ENCODE data around the gene ELOF1.

The ELOF1 gene

GRCh38 chr19:11552666-11553372 is 6.2 kb downstream of the ELOF1 start:
- Histone ChIP-seq H3K9ac (no peak overlapping the region), H3K4me1 (ENCODE audit: low read depth, poor library complexity, severe bottlenecking) (peaks cover 2% of the 10 kb centered on the region), H3K27me3 (ENCODE audit: insufficient read depth, low read depth) (no peaks in the 10 kb centered on the region), H4K20me1 (ENCODE audit: insufficient read depth) (no peaks in the 10 kb centered on the region), H3K4me2 (no peak overlapping the region), H3K36me3 (ENCODE audit: insufficient read depth) (no peaks in the 10 kb centered on the region), H2AFZ (ENCODE audit: low read depth) (no peak overlapping the region), H3K79me2 (ENCODE audit: insufficient read depth, low read depth) (peaks cover 2% of the 10 kb centered on the region; the same call in 1 of the 2 replicates), H3K4me3 (IDR thresholded peaks at IDR 0.05; ENCODE audit: insufficient read depth, low read depth, low read length) (no peak overlapping the region), H3K27ac (no peak overlapping the region)
- TF ChIP-seq, protein P1, sequence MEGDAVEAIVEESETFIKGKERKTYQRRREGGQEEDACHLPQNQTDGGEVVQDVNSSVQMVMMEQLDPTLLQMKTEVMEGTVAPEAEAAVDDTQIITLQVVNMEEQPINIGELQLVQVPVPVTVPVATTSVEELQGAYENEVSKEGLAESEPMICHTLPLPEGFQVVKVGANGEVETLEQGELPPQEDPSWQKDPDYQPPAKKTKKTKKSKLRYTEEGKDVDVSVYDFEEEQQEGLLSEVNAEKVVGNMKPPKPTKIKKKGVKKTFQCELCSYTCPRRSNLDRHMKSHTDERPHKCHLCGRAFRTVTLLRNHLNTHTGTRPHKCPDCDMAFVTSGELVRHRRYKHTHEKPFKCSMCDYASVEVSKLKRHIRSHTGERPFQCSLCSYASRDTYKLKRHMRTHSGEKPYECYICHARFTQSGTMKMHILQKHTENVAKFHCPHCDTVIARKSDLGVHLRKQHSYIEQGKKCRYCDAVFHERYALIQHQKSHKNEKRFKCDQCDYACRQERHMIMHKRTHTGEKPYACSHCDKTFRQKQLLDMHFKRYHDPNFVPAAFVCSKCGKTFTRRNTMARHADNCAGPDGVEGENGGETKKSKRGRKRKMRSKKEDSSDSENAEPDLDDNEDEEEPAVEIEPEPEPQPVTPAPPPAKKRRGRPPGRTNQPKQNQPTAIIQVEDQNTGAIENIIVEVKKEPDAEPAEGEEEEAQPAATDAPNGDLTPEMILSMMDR (conservative IDR thresholded peaks at IDR 0.05; ENCODE audit: low read depth, low read length) = no peak

- Histone ChIP-seq H3K27ac (no peak overlapping the region), H3K36me3 (ENCODE audit: insufficient read depth) (no peaks in the 10 kb centered on the region), H3K4me1 (ENCODE audit: low read depth, poor library complexity, severe bottlenecking) (no peaks in the 10 kb centered on the region), H2AFZ (ENCODE audit: low read depth) (no peak overlapping the region), H3K9ac (no peak overlapping the region), H3K27me3 (ENCODE audit: insufficient read depth, low read depth) (no peaks in the 10 kb centered on the region), H4K20me1 (ENCODE audit: insufficient read depth) (no peaks in the 10 kb centered on the region), H3K79me2 (ENCODE audit: insufficient read depth, low read depth) (no peaks in the 10 kb centered on the region), H3K4me3 (IDR thresholded peaks at IDR 0.05; ENCODE audit: insufficient read depth, low read depth, low read length) (no peak overlapping the region), H3K4me2 (no peak overlapping the region)
- TF ChIP-seq, protein P1 (conservative IDR thresholded peaks at IDR 0.05; ENCODE audit: low read depth, low read length) = peak; percentile 32; the same call in 1 of the 2 replicates
Measured at GRCh38 chr19:11551603-11552235, 7.3 kb downstream of the ELOF1 start.

DNA sequence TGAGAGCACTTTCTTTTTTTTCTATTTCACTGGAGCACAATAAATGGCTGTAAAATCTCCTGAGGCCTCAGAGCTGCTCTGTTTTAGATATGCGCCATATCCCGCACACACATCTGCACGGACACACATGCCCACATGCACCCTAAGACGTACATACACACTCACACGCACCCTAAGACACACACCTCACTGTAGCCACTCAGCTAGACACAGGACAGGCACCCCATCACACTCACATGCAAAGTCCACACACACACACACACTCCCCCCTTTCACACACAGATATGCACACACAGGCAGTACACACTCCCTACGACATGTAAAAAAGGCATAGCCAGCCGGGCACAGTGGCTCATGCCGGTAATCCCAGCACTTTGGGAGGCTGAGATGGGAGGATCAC is 8.8 kb downstream of the ELOF1 start:
- no peaks in the 10 kb centered on the region for H3K36me3 ChIP-seq (ENCODE audit: insufficient read depth)
- H3K79me2 ChIP-seq (ENCODE audit: insufficient read depth, low read depth) = no peaks in the 10 kb centered on the region
- H3K4me2 ChIP-seq = no peak overlapping the region
- H4K20me1 ChIP-seq (ENCODE audit: insufficient read depth) = no peaks in the 10 kb centered on the region
- H3K4me3 ChIP-seq (IDR thresholded peaks at IDR 0.05; ENCODE audit: insufficient read depth, low read depth, low read length) = no peak overlapping the region
- no peak overlapping the region for H2AFZ ChIP-seq (ENCODE audit: low read depth)
- TF ChIP-seq, protein P1 (conservative IDR thresholded peaks at IDR 0.05; ENCODE audit: low read depth, low read length) = no peak
- H3K27me3 ChIP-seq (ENCODE audit: insufficient read depth, low read depth) = no peaks in the 10 kb centered on the region
- H3K9ac ChIP-seq = no peak overlapping the region
- no peak overlapping the region for H3K27ac ChIP-seq
- no peaks in the 10 kb centered on the region for H3K4me1 ChIP-seq (ENCODE audit: low read depth, poor library complexity, severe bottlenecking)

- TF ChIP-seq, protein P1 (conservative IDR thresholded peaks at IDR 0.05; ENCODE audit: low read depth, low read length) = no peak
- Histone ChIP-seq H3K9ac (no peak overlapping the region), H3K36me3 (ENCODE audit: insufficient read depth) (no peaks in the 10 kb centered on the region), H4K20me1 (ENCODE audit: insufficient read depth) (no peaks in the 10 kb centered on the region), H3K27ac (no peak overlapping the region), H3K4me3 (IDR thresholded peaks at IDR 0.05; ENCODE audit: insufficient read depth, low read depth, low read length) (no peak overlapping the region), H3K27me3 (ENCODE audit: insufficient read depth, low read depth) (no peaks in the 10 kb centered on the region), H3K4me2 (no peak overlapping the region), H2AFZ (ENCODE audit: low read depth) (no peak overlapping the region), H3K79me2 (ENCODE audit: insufficient read depth, low read depth) (no peaks in the 10 kb centered on the region), H3K4me1 (ENCODE audit: low read depth, poor library complexity, severe bottlenecking) (no peaks in the 10 kb centered on the region)
Measured at GRCh38 chr19:11549386-11549953, 9.6 kb downstream of the ELOF1 start.
